HepG2 (cell line): Measurements from ENCODE around the gene IL11RA. TPM values are rescaled to one million over a fixed set of nuclear protein-coding genes. Genes with fewer than 3 reads are reported as not detected.

Source experiments
- ATAC-seq: fragments of 200-7000 bp; cut with Tn5 transposase; 3 replicates; pipeline ENCODE4 v1.9.1; 2020; ENCODE audit warnings: mild to moderate bottlenecking, moderate library complexity
- BruUV-seq: library from RNA; stranded (reverse); fragments of 400-500 nt; replicated peaks from 2 replicates; lab custom pipeline; 2021; lab: Mats Ljungman, UMichigan
- CTCF ChIA-PET: fragments of 300-600 bp; formaldehyde crosslinking; extraction: SDS; loops from one replicate; lab custom pipeline; 2021; ENCODE audit warnings: low total read pairs, inconsistent platforms, low intra/inter-chr PET ratio; lab: Yijun Ruan, JAX
- POLR2A ChIA-PET: fragments of 350-600 bp; sonication (Branson Sonifier 250); formaldehyde crosslinking; loops from one replicate; lab custom pipeline; 2020; ENCODE audit warnings: antibody characterized with exemption, inconsistent platforms; lab: Yijun Ruan, JAX
- DNase-seq: peaks from one replicate; pipeline ENCODE4 v3.0.0-alpha.2; 2015; ENCODE audit warnings: low spot score
- FAIRE-seq: peaks from 3 replicates; lab custom pipeline; 2011; peaks lifted over from hg19 to GRCh38; lab: Jason Lieb, UNC
- H2AFZ ChIP-seq: one replicate; pipeline ENCODE4 v1.6.1; 2011; ENCODE audit warnings: low read length, inconsistent platforms
- H3K27ac ChIP-seq: fragments of 300-600 bp; 3 replicates; pipeline ENCODE4 v1.8.0; 2011; ENCODE audit warnings: mixed run types, mild to moderate bottlenecking, mixed read lengths, low read length, inconsistent platforms; ENCODE audit not compliant: insufficient read depth; ENCODE audit errors: extremely low read length
- H3K27me3 ChIP-seq, 2 experiments: fragments of 200-600 bp in 1 of 2; 2 replicates in 1 of 2; 3 replicates in 1 of 2; pipeline versions ENCODE4 v1.6.0 to v1.8.0; 2011; ENCODE audit warnings: low read length in 2 of 2, mild to moderate bottlenecking in 2 of 2, moderate library complexity in 2 of 2, inconsistent platforms in 1 of 2; ENCODE audit not compliant: insufficient read depth in 2 of 2, control insufficient read depth in 1 of 2
- H3K36me3 ChIP-seq, 2 experiments: fragments of 200-600 bp in 1 of 2; replicated peaks in 1 of 2; 2 replicates in 1 of 2; 3 replicates in 1 of 2; pipeline versions ENCODE4 v1.5.1 to v1.8.0; 2011; ENCODE audit warnings: low read length in 2 of 2, inconsistent platforms in 1 of 2; ENCODE audit not compliant: insufficient read depth in 2 of 2, control insufficient read depth in 1 of 2
- H3K4me1 ChIP-seq: 2 replicates; pipeline ENCODE4 v1.5.1; 2012; ENCODE audit warnings: low read length, inconsistent platforms; ENCODE audit not compliant: insufficient read depth
- H3K4me2 ChIP-seq: 2 replicates; pipeline ENCODE4 v1.6.0; 2011; ENCODE audit warnings: low read depth, low read length, inconsistent platforms
- H3K4me3 ChIP-seq, 3 experiments: fragments of 200-600 bp in 1 of 3; sonication (generic), shearing (Covaris generic) in 1 of 3; replicated peaks in 1 of 3; 2 replicates each; pipeline ENCODE4 v1.5.1; 2011 to 2016; ENCODE audit warnings: low read length in 3 of 3, inconsistent platforms in 2 of 3, low read depth in 2 of 3, mild to moderate bottlenecking in 2 of 3, control low read depth in 1 of 3, mixed read lengths in 1 of 3; ENCODE audit not compliant: insufficient read depth in 1 of 3
- H3K79me2 ChIP-seq: one replicate; pipeline ENCODE4 v1.6.1; 2011; ENCODE audit warnings: low read length, inconsistent platforms; ENCODE audit not compliant: insufficient read depth
- H3K9ac ChIP-seq: 2 replicates; pipeline ENCODE4 v1.6.0; 2011; ENCODE audit warnings: mild to moderate bottlenecking, low read depth, low read length, inconsistent platforms; ENCODE audit not compliant: insufficient read depth
- H3K9me3 ChIP-seq: 2 replicates; pipeline ENCODE4 v1.5.1; 2012; ENCODE audit warnings: mild to moderate bottlenecking, low read length
- H4K20me1 ChIP-seq: 2 replicates; pipeline ENCODE4 v1.6.0; 2011; ENCODE audit warnings: inconsistent platforms, mild to moderate bottlenecking, low read length, moderate library complexity; ENCODE audit not compliant: insufficient read depth
- AKAP8 ChIP-seq: sonication (generic); formaldehyde crosslinking; IDR thresholded peaks from 2 replicates; pipeline ENCODE4 v1.5.1; 2020; ENCODE audit warnings: mild to moderate bottlenecking, missing genetic modification reagents
- ARHGAP35 ChIP-seq: sonication (generic); formaldehyde crosslinking; IDR thresholded peaks from 2 replicates; pipeline ENCODE4 v1.9.0; 2022; ENCODE audit warnings: mild to moderate bottlenecking, inconsistent platforms, moderate library complexity, missing genetic modification reagents, borderline replicate concordance
- ELF3 ChIP-seq: IDR thresholded peaks from 2 replicates; pipeline ENCODE4 v1.6.1; 2016; ENCODE audit warnings: missing genetic modification reagents, missing compliant biosample characterization
- HDAC2 ChIP-seq: sonication (generic); formaldehyde crosslinking; IDR thresholded peaks from 2 replicates; pipeline ENCODE4 v1.4.0; 2020; ENCODE audit warnings: missing genetic modification reagents
- HDAC6 ChIP-seq: fragments of 200-600 bp; sonication (generic); IDR thresholded peaks from 2 replicates; pipeline ENCODE4 v1.7.0; 2017; ENCODE audit warnings: mild to moderate bottlenecking, antibody characterized with exemption, low read length, low read depth
- IKZF4 ChIP-seq: sonication (generic); formaldehyde crosslinking; IDR thresholded peaks from 2 replicates; pipeline ENCODE4 v1.5.1; 2020; ENCODE audit warnings: borderline replicate concordance, mild to moderate bottlenecking, low read depth, missing genetic modification reagents; ENCODE audit errors: not compliant biosample characterization
- IRX3 ChIP-seq: sonication (generic); formaldehyde crosslinking; IDR thresholded peaks from 2 replicates; pipeline ENCODE4 v1.8.1; 2023; ENCODE audit warnings: mild to moderate bottlenecking, low read depth, missing genetic modification reagents, borderline replicate concordance
- ISL2 ChIP-seq: sonication (generic); formaldehyde crosslinking; IDR thresholded peaks from 2 replicates; pipeline ENCODE4 v1.5.0; 2020; ENCODE audit warnings: missing genetic modification reagents
- NR2F1 ChIP-seq, 2 experiments: fragments of 450-650 bp in 1 of 2; formaldehyde crosslinking in 1 of 2; IDR thresholded peaks; 2 replicates each; pipeline versions ENCODE4 v1.5.0 to v1.6.1; 2016 to 2020; ENCODE audit warnings: mild to moderate bottlenecking in 1 of 2, missing compliant biosample characterization in 1 of 2, missing genetic modification reagents in 1 of 2, moderate library complexity in 1 of 2
- NR2F2 ChIP-seq: IDR thresholded peaks from 2 replicates; pipeline ENCODE4 v1.6.1; 2012; ENCODE audit warnings: low read depth, inconsistent platforms, borderline replicate concordance
- PAXIP1 ChIP-seq: sonication (generic); formaldehyde crosslinking; conservative IDR thresholded peaks from 2 replicates; pipeline ENCODE4 v1.4.0; 2020; ENCODE audit warnings: mild to moderate bottlenecking, missing genetic modification reagents, moderate library complexity
- SP5 ChIP-seq: IDR thresholded peaks from 2 replicates; pipeline ENCODE4 v1.6.1; 2016; ENCODE audit warnings: low read depth, borderline replicate concordance
- ZC3H4 ChIP-seq: sonication (generic); formaldehyde crosslinking; IDR thresholded peaks from 2 replicates; pipeline ENCODE4 v1.4.0; 2020; ENCODE audit warnings: missing genetic modification reagents, borderline replicate concordance
- ZFP1 ChIP-seq: IDR thresholded peaks from 2 replicates; pipeline ENCODE4 v1.6.1; 2016
- WGBS: methylation state at CpG from one replicate; pipeline ENCODE4 v1.1.6; 2017; ENCODE audit warnings: low lambda C conversion rate; 5-methylcytosine and 5-hydroxymethylcytosine counted together
- in situ Hi-C: cut with HindIII; loops from 2 replicates; pipeline ENCODE4 v1.10.0; 2017; ENCODE audit warnings: low pct_unique_long_range_greater_than_20kb; ENCODE audit not compliant: extremely low pct_ligation_motif_present
- intact Hi-C: fragments of 100-400 bp; cut with micrococcal nuclease; formaldehyde crosslinking; loops from one replicate; pipeline ENCODE4 v1.10.0; 2022; ENCODE audit not compliant: unreplicated experiment
- polyA plus RNA-seq, 8 experiments: library from polyadenylated mRNA; depleted of rRNA in 3 of 8; stranded (reverse) in 7 of 8; unstranded in 1 of 8; fragments of >200 nt; fragmentation: Illumina TruSeq in 4 of 8; extraction: Trizol in 4 of 8; gene quantifications; 2 replicates each; pipeline versions ENCODE4 v1.2.1 to v1.2.3, GENCODE V29; 2011 to 2016; ENCODE audit warnings: low read depth in 4 of 8, missing spikeins in 1 of 8, mixed read lengths in 1 of 8; ENCODE audit not compliant: insufficient read depth in 1 of 8
- total RNA-seq, 5 experiments: library from RNA; depleted of rRNA; stranded (reverse); fragments of >200 nt; fragmentation: Illumina TruSeq; extraction: Trizol; gene quantifications; 2 replicates each; pipeline ENCODE4 v1.2.3, GENCODE V29; 2016; ENCODE audit warnings: low read depth in 1 of 5
- TF ChIP-seq, protein P1 (sequence below): sonication (generic); formaldehyde crosslinking; IDR thresholded peaks from 2 replicates; pipeline ENCODE4 v1.5.0; 2020; ENCODE audit warnings: mild to moderate bottlenecking, missing genetic modification reagents, borderline replicate concordance

The IL11RA gene
- total and polyA plus RNA-seq, 2 of the 13 experiments (the other 11 are each of a cell fraction or from before 2014, with no cell fraction given) = 2.0 to 4.2 TPM

GRCh38 chr9:34630402-34631154, 21.4 kb upstream of the IL11RA start:
- peaks cover 46% of the 10 kb centered on the region for H3K4me1 ChIP-seq
- H3K27ac ChIP-seq = no peak overlapping the region
- ATAC-seq (peak; percentile 66), FAIRE-seq (peak; percentile 94), DNase-seq (peak; percentile 48)
- WGBS = 10% methylated on average over 5 of the region's 5 CpGs
- H3K9me3 ChIP-seq = no peaks in the 10 kb centered on the region
- intact Hi-C loops (no loop called here), in situ Hi-C loops (no loop called here)
- CTCF ChIA-PET = interaction anchor here (4.5 kb wide), 1 partner anchor 17 kb away, joined by 54 read pairs; the partner anchor contains the start of gene RPP25L
- H3K9ac ChIP-seq = no peak overlapping the region
- no peaks in the 10 kb centered on the region for H4K20me1 ChIP-seq
- peaks cover 3 to 4% of the 10 kb centered on the region in 2 experiments; a peak in 3 of 5 replicates for H3K36me3 ChIP-seq
- no TSS peak for BruUV-seq
- peaks cover under 1% of the 10 kb centered on the region for H3K79me2 ChIP-seq
- peaks cover 2 to 20% of the 10 kb centered on the region in 2 experiments; a peak in 3 of 5 replicates for H3K27me3 ChIP-seq
- H2AFZ ChIP-seq = no peak overlapping the region
- H3K4me2 ChIP-seq = peak overlapping the region; percentile 52
- POLR2A ChIA-PET = interaction anchor here (1.5 to 2.0 kb wide), 2 partner anchors 11 to 17 kb away, joined by 4 to 9 read pairs; partner anchors contain the start of gene DCTN3
- peak overlapping the region in 1 of 3 experiments; percentile 3; a peak in 1 of 6 replicates for H3K4me3 ChIP-seq
- peak; percentile 100 for TF ChIP-seq ZFP1 (CRISPR knock-in tag)
- TF ChIP-seq PAXIP1 (CRISPR knock-in tag) = 0 out of 2 replicates have a peak, but pooled peaks have one; percentile 49
- TF ChIP-seq ZC3H4 = no peak
- TF ChIP-seq ISL2 (CRISPR knock-in tag) = no peak
- no peak for TF ChIP-seq NR2F2
- TF ChIP-seq, protein P1, sequence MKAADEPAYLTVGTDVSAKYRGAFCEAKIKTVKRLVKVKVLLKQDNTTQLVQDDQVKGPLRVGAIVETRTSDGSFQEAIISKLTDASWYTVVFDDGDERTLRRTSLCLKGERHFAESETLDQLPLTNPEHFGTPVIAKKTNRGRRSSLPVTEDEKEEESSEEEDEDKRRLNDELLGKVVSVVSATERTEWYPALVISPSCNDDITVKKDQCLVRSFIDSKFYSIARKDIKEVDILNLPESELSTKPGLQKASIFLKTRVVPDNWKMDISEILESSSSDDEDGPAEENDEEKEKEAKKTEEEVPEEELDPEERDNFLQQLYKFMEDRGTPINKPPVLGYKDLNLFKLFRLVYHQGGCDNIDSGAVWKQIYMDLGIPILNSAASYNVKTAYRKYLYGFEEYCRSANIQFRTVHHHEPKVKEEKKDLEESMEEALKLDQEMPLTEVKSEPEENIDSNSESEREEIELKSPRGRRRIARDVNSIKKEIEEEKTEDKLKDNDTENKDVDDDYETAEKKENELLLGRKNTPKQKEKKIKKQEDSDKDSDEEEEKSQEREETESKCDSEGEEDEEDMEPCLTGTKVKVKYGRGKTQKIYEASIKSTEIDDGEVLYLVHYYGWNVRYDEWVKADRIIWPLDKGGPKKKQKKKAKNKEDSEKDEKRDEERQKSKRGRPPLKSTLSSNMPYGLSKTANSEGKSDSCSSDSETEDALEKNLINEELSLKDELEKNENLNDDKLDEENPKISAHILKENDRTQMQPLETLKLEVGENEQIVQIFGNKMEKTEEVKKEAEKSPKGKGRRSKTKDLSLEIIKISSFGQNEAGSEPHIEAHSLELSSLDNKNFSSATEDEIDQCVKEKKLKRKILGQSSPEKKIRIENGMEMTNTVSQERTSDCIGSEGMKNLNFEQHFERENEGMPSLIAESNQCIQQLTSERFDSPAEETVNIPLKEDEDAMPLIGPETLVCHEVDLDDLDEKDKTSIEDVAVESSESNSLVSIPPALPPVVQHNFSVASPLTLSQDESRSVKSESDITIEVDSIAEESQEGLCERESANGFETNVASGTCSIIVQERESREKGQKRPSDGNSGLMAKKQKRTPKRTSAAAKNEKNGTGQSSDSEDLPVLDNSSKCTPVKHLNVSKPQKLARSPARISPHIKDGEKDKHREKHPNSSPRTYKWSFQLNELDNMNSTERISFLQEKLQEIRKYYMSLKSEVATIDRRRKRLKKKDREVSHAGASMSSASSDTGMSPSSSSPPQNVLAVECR (CRISPR knock-in tag) = peak; percentile 18; the same call in 1 of the 2 replicates
- TF ChIP-seq ELF3 (CRISPR knock-in tag) = no peak
- no peak for TF ChIP-seq HDAC6
- no peak for TF ChIP-seq AKAP8 (CRISPR knock-in tag)
- 0 out of 2 replicates have a peak, but pooled peaks have one; percentile 18 for TF ChIP-seq HDAC2 (CRISPR knock-in tag)
- TF ChIP-seq NR2F1 (CRISPR knock-in tag; IDR thresholded peaks at IDR 0.05) = peak in 1 of 2 experiments; percentile 40; a peak in 1 of 4 replicates
- TF ChIP-seq IRX3 (CRISPR knock-in tag) = no peak
- TF ChIP-seq ARHGAP35 (CRISPR knock-in tag) = no peak
- TF ChIP-seq SP5 = peak; percentile 45; the same call in 1 of the 2 replicates
- TF ChIP-seq IKZF4 = no peak
